PC-3 (cell line): ENCODE data around the gene BRPF1.

Experiments
- CTCF ChIP-seq: fragments of 300-600 bp; sonication (generic); conservative IDR thresholded peaks from 2 replicates; pipeline ENCODE4 v1.5.1; 2017; ENCODE audit warnings: antibody characterized with exemption, low read depth, mild to moderate bottlenecking, low read length
- EZH2 ChIP-seq: fragments of 300-600 bp; sonication (generic); IDR thresholded peaks from one replicate; pipeline ENCODE4 v1.6.1; 2017; ENCODE audit warnings: antibody characterized with exemption, mild to moderate bottlenecking, low read length; ENCODE audit not compliant: unreplicated experiment
- EZH2phosphoT487 ChIP-seq: fragments of 300-600 bp; sonication (generic); IDR thresholded peaks from 2 replicates; pipeline ENCODE4 v1.6.1; 2018; ENCODE audit warnings: mild to moderate bottlenecking, antibody characterized with exemption, low read length, borderline replicate concordance

GRCh38 chr3:9768141-9768775 is 36.7 kb downstream of the BRPF1 start:
- TF ChIP-seq CTCF, result no peak
- no peak for TF ChIP-seq EZH2
- no peak for TF ChIP-seq EZH2phosphoT487
